Gastroesophageal sphincter (tissue), 3 donors: ENCODE data around the gene YPEL3.

Source experiments
- POLR2A ChIP-seq, 2 donors: fragments of 450-650 bp; IDR thresholded peaks; one replicate each; pipeline ENCODE4 v1.6.1; 2017; ENCODE audit warnings: antibody characterized with exemption in 2 of 2, mild to moderate bottlenecking in 2 of 2, moderate library complexity in 1 of 2
- POLR2AphosphoS5 ChIP-seq: sonication (generic); formaldehyde crosslinking; IDR thresholded peaks from one replicate; pipeline ENCODE4 v1.6.1; 2017; ENCODE audit warnings: antibody characterized with exemption
- TF ChIP-seq, protein P1 (sequence below), 4 experiments: fragments of 200-600 bp in 2 of 4; fragments of 450-650 bp in 2 of 4; sonication (generic) in 1 of 4; IDR thresholded peaks; one replicate each; pipeline ENCODE4 v1.5.1; 2017 to 2019; ENCODE audit warnings: antibody characterized with exemption in 4 of 4, mild to moderate bottlenecking in 2 of 4, moderate library complexity in 2 of 4

- no peak for TF ChIP-seq POLR2AphosphoS5
- TF ChIP-seq, protein P1, sequence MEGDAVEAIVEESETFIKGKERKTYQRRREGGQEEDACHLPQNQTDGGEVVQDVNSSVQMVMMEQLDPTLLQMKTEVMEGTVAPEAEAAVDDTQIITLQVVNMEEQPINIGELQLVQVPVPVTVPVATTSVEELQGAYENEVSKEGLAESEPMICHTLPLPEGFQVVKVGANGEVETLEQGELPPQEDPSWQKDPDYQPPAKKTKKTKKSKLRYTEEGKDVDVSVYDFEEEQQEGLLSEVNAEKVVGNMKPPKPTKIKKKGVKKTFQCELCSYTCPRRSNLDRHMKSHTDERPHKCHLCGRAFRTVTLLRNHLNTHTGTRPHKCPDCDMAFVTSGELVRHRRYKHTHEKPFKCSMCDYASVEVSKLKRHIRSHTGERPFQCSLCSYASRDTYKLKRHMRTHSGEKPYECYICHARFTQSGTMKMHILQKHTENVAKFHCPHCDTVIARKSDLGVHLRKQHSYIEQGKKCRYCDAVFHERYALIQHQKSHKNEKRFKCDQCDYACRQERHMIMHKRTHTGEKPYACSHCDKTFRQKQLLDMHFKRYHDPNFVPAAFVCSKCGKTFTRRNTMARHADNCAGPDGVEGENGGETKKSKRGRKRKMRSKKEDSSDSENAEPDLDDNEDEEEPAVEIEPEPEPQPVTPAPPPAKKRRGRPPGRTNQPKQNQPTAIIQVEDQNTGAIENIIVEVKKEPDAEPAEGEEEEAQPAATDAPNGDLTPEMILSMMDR (IDR thresholded peaks at IDR 0.05), result no peak
- no peak for TF ChIP-seq POLR2A (IDR thresholded peaks at IDR 0.05)
Measured at GRCh38 chr16:30113031-30113710, 17.2 kb upstream of the YPEL3 start, which contains the start of gene GDPD3.
